Measurements from ENCODE around the gene LAMA3. TPM values are rescaled to one million over a fixed set of nuclear protein-coding genes. Genes with fewer than 3 reads are reported as not detected.

The LAMA3 gene
- polyA plus RNA-seq, 1 donor from 2014 or later: 3.4 TPM

- Histone ChIP-seq H3K4me2 (ENCODE audit: low read length) (no peak overlapping the region), H3K9me3 (ENCODE audit: low read length) (no peaks in the 10 kb centered on the region), H3K79me2 (replicated peaks; ENCODE audit: insufficient read depth, low read length) (no peaks in the 10 kb centered on the region), H3K9ac (ENCODE audit: low read length) (no peak overlapping the region), H3K4me3 (ENCODE audit: low read length) (no peak overlapping the region), H3K36me3 (ENCODE audit: insufficient read depth, low read length) (no peaks in the 10 kb centered on the region), H3K27ac (ENCODE audit: low read length) (no peak overlapping the region), H4K20me1 (ENCODE audit: insufficient read depth) (no peaks in the 10 kb centered on the region), H3K27me3 (ENCODE audit: insufficient read depth, low read depth, low read length) (no peaks in the 10 kb centered on the region), H3F3A (ENCODE audit: insufficient read depth, low read length, poor library complexity, severe bottlenecking) (no peaks in the 10 kb centered on the region), H3K9me2 (ENCODE audit: insufficient read depth, low read length) (no peaks in the 10 kb centered on the region), H2AFZ (ENCODE audit: low read depth, low read length) (no peak overlapping the region)
- no peak for TF ChIP-seq REST (IDR thresholded peaks at IDR 0.05; ENCODE audit: borderline replicate concordance)
- no peak for TF ChIP-seq RAD21 (conservative IDR thresholded peaks at IDR 0.05)
- no peak for TF ChIP-seq SMC3 (conservative IDR thresholded peaks at IDR 0.05; ENCODE audit: poor library complexity)
- no peak for TF ChIP-seq EP300 (conservative IDR thresholded peaks at IDR 0.05; ENCODE audit: poor library complexity, severe bottlenecking)
- no peak for TF ChIP-seq EZH2 (IDR thresholded peaks at IDR 0.05; ENCODE audit: borderline replicate concordance, insufficient read depth, low read length, poor library complexity, severe bottlenecking)
- TF ChIP-seq POLR2AphosphoS5 (IDR thresholded peaks at IDR 0.05): no peak
- no peak for TF ChIP-seq CTCF (IDR thresholded peaks at IDR 0.05; ENCODE audit: poor library complexity, severe bottlenecking)
- TF ChIP-seq TAF1 (IDR thresholded peaks at IDR 0.05; ENCODE audit: low read depth): no peak
- TF ChIP-seq MXI1 (conservative IDR thresholded peaks at IDR 0.05; ENCODE audit: poor library complexity, severe bottlenecking): no peak
Observed at GRCh38 chr18:23835506-23835905, 146.3 kb downstream of the LAMA3 start.

GRCh38 chr18:23837591-23837990, 148.3 kb downstream of the LAMA3 start:
- Histone ChIP-seq H3K27ac (ENCODE audit: low read length) (no peak overlapping the region), H3K4me2 (ENCODE audit: low read length) (no peak overlapping the region), H3K9ac (ENCODE audit: low read length) (no peak overlapping the region), H3K9me3 (ENCODE audit: low read length) (no peaks in the 10 kb centered on the region), H3K36me3 (ENCODE audit: insufficient read depth, low read length) (no peaks in the 10 kb centered on the region), H3K79me2 (replicated peaks; ENCODE audit: insufficient read depth, low read length) (no peaks in the 10 kb centered on the region), H4K20me1 (ENCODE audit: insufficient read depth) (no peaks in the 10 kb centered on the region), H2AFZ (ENCODE audit: low read depth, low read length) (no peak overlapping the region), H3F3A (ENCODE audit: insufficient read depth, low read length, poor library complexity, severe bottlenecking) (no peaks in the 10 kb centered on the region), H3K4me3 (ENCODE audit: low read length) (no peak overlapping the region), H3K27me3 (ENCODE audit: insufficient read depth, low read depth, low read length) (no peaks in the 10 kb centered on the region), H3K9me2 (ENCODE audit: insufficient read depth, low read length) (no peaks in the 10 kb centered on the region)
- TF ChIP-seq TAF1 (IDR thresholded peaks at IDR 0.05; ENCODE audit: low read depth): no peak
- no peak for TF ChIP-seq POLR2AphosphoS5 (IDR thresholded peaks at IDR 0.05)
- TF ChIP-seq RAD21 (conservative IDR thresholded peaks at IDR 0.05): no peak
- no peak for TF ChIP-seq REST (IDR thresholded peaks at IDR 0.05; ENCODE audit: borderline replicate concordance)
- no peak for TF ChIP-seq CTCF (IDR thresholded peaks at IDR 0.05; ENCODE audit: poor library complexity, severe bottlenecking)
- no peak for TF ChIP-seq SMC3 (conservative IDR thresholded peaks at IDR 0.05; ENCODE audit: poor library complexity)
- TF ChIP-seq MXI1 (conservative IDR thresholded peaks at IDR 0.05; ENCODE audit: poor library complexity, severe bottlenecking): no peak
- TF ChIP-seq EP300 (conservative IDR thresholded peaks at IDR 0.05; ENCODE audit: poor library complexity, severe bottlenecking): no peak
- TF ChIP-seq EZH2 (IDR thresholded peaks at IDR 0.05; ENCODE audit: borderline replicate concordance, insufficient read depth, low read length, poor library complexity, severe bottlenecking): no peak
